IPS-18c (cell line): ENCODE data around the gene CCDC12.

Experiments used
- H3K4me3 ChIP-seq: 2 replicates; pipeline ENCODE4 v1.7.0; 2013; ENCODE audit warnings: low read depth, mild to moderate bottlenecking, low read length, moderate library complexity; ENCODE audit not compliant: insufficient read depth
- H3K9me3 ChIP-seq: one replicate; pipeline ENCODE4 v1.6.1; 2013; ENCODE audit warnings: mild to moderate bottlenecking, low read length, moderate library complexity; ENCODE audit not compliant: control insufficient read depth, insufficient read depth

Gene CCDC12

DNA sequence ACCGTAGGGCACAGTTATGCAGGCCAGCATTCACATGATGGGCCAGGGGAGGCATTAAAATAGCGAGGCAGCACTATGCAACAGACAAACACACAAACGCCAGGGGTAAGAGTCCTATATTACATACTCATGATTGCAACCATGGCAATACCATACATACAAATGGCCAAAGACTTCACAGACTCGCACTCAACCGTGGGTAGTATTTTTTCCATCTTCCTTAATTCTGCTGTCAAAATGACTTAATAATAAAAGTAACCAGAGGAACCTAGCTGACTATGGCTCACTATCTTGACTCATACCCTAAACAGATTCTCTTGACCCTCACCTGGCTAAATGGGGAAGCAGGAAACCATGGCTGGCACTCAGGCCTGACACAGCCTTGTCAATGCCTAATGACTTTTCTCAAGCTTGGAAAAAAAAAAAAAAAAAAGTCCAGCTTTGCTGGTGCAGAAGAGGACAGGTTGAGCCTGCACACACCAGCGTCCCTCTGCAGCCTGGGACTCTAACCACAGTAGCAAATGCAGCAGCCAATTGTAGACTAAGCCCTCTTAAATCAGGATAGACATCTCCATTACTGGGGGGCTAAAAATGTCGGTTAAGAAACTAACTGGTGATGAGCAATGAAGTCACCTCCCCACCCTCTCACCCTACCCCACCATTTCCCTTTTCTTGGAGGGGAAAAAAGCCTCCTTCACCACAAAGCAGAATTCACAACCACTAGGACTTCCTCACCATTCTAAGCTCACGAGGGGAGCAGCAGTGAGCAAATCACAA is 23.1 kb downstream of the CCDC12 start:
- Histone ChIP-seq H3K9me3 (no peaks in the 10 kb centered on the region), H3K4me3 (no peak overlapping the region)

DNA sequence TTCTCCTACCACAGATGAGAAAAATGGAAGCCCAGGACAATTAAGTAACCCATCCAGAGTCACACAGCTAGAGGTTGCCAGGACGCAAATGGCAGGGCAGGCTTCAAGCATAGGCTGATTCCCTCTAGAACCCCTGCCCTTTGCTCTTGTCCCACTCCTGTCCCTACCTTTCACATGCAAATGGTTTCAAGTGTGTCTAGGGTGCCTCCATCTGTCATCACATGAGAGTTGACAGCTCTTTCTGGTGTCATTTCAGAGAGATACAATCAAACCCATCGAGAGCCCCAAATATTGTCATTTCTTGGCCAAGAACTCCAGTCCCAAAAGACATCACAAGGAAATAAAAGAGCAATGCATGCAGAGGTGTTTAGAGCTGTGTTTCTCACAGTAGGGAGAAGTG is 23.7 kb downstream of the CCDC12 start:
- Histone ChIP-seq H3K9me3 (no peaks in the 10 kb centered on the region), H3K4me3 (no peak overlapping the region)

DNA sequence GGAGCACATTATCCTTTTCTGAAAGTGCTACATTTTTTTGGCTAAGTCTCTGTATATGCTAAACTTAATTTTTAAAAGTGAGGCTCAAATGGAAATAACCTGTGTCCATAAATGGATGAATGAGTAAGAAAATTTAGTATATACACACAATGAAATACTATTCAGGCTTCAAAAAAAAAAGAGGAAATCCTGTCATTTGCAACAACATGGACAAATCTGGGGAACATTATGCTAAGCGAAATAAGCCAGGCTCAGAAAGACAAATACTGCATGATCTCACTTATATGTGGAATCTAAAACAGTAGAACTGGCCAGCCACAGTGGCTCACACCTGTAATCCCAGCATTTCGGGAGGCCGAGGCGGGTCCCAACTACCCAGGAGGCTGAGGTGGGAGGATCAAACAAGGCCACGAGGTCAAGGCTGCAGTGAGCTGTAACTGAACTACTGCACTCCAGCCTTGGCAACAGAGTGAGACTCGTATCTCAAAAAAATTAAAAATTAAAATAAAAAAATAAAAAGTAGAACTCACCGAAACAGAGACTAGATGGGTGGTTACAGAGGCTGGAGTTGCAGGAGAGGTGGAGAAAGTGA is 25.8 kb downstream of the CCDC12 start:
- Histone ChIP-seq H3K4me3 (no peak overlapping the region), H3K9me3 (no peaks in the 10 kb centered on the region)

DNA sequence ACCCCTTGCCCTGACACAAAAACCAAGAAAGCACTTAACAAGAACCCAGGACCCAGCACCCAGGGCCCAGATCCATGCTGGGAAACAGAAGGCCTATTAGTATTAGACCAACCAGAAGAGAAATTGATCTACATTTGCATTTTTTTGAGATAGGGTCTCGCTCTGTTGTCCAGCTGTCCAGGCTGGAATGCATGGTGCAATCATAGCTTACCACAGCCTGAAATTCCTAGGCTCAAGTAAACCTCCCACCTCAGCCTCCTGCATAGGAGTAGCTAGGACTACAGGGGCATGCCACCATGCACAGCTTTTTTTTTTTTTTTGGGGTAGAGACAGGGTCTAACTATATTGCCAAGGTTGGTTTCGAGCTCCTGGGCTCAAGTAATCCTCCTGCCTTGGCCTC is 26.4 kb downstream of the CCDC12 start:
- no peaks in the 10 kb centered on the region for H3K9me3 ChIP-seq
- no peak overlapping the region for H3K4me3 ChIP-seq

DNA sequence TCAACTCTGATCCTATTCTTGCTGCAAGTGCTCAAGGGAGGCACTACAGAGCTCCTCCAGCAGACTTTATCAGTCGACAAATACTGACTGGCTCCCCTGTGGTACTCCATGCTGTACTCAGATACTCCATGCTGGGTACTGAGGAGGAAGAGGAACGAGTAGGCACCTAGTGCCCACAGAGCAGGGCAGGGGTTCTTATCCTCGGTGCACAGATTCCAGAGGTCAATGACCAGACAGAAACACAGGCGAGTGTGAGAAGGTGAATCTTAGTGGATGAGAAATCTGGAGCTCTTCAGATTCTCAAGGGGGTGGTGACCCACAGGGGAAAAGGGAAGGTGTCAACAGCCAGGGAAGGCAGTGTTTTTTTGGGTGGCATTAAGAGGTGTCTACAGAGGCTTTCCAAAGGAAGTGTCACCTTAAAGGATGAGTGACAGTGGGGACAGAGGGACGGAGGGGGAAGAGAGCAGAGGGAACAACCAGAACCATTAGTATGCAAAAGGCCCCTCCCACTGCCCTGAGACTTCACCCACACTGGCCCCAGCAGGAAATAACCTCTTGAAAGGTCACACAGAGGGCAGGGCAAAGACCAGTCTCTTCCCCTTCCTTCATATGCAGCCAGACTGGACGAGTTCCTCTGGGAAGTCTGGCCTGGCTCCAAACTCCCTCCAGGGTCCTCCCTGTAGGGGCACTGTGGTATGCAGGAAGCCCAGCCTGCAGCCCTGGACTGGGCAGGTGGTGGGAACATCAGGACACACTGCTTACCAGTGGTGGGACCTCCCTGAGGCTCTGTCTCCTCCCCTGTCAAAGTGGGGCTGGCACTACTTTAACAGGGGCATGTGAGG is 27.5 kb downstream of the CCDC12 start:
- Histone ChIP-seq H3K9me3 (no peaks in the 10 kb centered on the region), H3K4me3 (no peak overlapping the region)

DNA sequence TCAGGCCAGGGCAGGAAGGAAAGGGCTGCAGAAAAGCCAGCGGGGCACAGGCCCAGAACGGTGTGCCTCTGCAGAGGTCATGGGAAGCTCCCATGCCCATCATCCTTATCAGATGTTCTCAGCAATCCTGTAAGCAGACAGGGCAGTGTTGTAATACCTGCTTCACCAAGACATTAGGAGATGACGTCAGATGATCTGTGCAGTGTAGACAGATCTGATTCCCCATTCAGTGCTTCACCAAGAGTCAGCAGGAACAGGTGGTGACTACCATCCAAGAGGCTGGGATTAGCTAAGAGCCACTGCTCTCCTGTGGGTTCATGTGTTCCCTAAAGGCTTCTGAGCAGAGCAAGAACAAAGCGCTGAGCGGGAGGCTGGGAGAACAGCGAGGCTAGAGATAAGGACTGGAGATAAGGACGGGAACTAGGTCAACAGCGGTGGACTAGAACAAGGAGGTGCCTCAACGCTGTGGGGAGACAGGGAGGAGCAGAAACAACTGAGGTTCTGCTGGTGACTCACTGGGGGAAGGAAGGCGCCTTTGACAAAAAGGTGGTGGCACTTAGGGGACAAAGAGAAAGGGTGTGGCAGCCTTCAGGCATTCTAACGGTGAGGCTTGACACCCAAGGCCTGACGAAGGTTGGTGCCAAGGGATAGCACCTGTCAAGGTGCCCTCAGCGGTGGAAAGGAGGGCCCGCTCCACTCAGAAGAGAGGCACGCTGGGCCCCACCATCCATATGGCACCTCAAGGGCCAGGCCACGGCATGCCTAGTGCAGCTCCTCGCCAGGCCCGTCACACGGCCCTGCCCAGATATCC is 28.4 kb downstream of the CCDC12 start:
- Histone ChIP-seq H3K4me3 (no peak overlapping the region), H3K9me3 (no peaks in the 10 kb centered on the region)

DNA sequence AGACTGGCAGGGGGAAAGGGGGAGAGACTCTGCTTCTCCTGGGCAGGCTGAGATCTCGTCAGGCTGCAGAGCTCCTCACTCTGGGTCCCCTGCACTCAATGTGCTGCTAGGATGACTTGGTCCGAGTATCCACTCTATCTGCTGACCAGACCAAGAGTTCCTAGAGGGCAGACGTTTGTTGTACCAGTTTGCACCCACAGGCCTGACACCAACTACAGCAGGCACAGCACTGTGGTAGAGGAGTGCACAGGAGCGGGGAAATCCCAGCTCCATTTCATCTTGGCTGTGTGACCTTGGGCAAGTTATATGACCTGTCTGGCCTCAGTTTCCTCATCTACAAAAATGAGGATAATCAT is 29.0 kb downstream of the CCDC12 start:
- H3K4me3 ChIP-seq, result no peak overlapping the region
- H3K9me3 ChIP-seq, result no peaks in the 10 kb centered on the region

DNA sequence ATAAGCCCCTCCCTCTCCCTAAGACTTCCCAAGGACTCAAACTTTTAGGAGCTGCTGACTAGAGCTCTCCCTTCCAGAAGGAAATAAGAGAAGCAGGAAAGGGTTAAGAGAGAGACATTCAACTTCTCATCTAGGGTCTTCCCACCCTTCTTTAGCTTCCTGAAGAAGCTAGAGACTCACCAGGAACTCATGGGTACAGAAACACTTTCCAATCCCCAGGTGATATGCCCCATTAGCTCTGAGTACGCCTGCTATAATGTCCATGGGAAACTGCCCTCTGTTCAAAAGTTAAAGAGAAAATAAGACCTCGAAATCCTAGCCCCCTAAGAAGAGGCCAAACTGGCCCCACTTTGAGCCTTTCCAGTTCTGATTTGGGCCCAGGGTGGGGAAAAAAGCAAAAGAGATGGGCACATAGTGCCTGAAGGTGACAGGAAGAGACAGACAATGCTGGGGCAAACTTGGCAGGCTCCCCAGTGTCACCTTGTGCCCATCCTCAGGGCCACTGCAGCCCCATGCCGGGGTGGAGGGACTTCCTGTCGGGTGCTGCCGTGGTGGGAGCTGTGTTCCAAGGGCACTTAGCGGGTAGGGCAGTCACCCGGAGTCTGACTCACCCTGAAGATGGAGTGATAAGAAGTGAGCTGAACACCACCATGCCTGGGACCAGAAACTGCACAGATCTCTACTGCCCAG is 29.5 kb downstream of the CCDC12 start:
- no peaks in the 10 kb centered on the region for H3K9me3 ChIP-seq
- no peak overlapping the region for H3K4me3 ChIP-seq

DNA sequence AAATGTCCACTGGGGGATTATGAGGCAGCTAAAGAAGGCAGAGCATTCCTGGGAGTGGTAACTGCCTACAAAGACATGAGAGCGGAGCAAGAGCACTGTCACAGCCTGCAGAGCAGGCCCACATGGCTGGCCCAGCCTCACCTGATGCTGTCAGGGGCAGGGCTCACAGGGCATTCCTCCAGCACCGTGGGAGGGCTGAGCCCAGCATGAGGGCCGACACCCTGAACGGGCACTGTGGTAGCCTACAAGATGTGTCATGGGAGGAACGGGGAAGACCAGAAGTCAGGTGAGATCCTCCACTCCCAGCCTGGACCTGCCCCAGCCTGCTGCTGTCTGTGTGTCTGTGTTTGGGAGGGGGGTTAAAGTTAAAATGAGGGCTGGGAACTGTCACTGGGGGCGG is 30.1 kb downstream of the CCDC12 start:
- Histone ChIP-seq H3K9me3 (no peaks in the 10 kb centered on the region), H3K4me3 (no peak overlapping the region)

DNA sequence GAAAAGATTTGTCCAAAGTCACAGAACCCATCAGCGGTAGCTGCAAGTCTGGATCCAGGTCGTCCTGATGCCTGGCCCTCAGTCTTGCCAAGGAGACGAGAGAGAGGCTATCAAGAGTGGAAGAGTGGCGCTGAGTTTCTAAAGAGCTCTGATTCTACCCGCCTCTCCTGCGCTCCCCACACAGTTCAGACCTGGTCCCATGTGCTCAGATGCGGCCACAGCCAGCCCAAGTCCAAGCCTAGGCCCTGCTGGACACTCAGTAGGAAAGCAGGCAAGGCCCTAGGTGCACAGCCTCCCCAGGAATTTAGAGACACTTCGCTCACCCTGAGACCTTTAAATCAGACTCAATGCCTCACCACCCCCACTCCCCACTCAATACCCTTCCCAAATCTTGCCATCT is 32.4 kb downstream of the CCDC12 start:
- H3K4me3 ChIP-seq, result no peak overlapping the region
- H3K9me3 ChIP-seq, result no peaks in the 10 kb centered on the region

DNA sequence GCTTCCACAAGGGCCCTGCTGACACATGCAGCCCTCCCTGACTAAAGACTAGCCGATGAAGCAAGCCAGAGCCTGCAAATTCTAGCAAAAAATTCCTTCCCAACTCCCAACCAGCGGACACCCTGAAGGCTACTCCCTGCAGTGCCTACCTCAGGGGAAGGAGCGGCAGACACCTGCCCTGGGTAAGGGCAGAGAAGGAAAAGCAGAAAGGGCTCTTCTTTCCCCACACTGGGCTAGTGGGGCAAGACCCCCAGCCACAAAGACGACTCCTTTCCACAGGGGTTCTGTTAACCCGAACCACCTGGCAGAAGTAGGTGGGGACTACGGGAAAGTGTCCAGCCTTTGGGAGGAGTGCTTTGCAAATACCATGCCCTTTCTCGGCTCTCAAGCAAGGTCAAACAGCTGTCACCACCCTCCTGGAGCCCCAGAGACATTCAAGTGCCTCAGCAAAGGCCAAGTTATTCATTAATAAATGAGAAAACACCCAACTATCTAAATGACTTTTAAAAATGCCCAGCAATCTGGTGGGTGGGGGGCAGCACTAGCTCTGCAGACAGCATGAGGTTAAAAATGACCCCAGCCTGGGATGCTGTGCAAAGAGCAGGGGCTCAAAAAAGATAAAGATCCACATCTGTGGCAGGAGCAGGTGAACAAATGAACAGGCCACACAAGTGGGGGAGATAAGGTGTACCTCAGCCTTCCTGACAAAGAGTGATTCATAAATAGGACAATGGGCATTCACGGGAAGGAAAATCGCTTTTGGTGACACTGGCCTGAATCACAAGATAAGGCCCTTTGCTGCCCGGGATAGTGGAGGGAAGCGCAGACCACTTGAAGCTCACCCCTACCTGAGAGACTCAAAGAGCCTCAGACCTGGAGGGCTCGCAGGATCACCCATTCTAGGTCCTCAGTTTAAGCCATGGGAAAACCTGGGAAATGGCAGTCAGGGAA is 33.0 kb downstream of the CCDC12 start:
- Histone ChIP-seq H3K9me3 (no peaks in the 10 kb centered on the region), H3K4me3 (no peak overlapping the region)

DNA sequence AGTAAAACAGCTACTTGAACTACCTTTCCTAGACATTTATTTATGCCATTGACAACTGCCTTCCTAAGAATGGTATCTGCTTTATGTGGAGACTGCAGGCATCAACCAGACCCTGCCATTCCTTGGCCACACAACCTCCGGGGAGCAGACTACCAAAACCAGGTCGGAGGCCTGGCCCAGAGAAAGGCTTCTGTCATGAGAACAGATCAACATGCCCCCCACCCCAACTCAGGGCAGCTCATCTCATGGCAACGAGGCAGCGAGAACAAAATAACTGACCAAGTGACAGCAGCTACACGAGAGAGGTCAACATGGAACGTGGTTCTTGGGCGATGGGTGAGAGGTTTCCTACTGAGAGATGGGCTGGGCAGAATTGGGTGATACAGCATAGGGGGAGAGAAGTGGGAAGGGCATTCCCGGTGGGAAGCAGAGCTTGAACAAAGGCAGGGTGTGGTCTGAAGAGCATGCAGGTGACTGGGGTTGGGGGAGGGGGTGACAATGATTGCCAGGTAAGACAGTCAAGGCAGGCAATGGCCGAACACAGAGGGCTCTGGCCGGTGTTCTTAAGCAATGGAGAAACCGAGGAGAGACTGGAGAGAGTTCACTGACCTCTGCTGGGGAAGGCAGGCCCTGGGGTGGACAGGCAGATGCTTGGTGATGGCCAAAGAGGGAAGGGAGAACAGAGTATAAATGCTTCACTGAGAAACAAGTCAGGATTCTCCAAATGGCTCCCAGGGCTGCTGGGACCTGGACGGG is 33.9 kb downstream of the CCDC12 start:
- Histone ChIP-seq H3K9me3 (no peaks in the 10 kb centered on the region), H3K4me3 (no peak overlapping the region)

DNA sequence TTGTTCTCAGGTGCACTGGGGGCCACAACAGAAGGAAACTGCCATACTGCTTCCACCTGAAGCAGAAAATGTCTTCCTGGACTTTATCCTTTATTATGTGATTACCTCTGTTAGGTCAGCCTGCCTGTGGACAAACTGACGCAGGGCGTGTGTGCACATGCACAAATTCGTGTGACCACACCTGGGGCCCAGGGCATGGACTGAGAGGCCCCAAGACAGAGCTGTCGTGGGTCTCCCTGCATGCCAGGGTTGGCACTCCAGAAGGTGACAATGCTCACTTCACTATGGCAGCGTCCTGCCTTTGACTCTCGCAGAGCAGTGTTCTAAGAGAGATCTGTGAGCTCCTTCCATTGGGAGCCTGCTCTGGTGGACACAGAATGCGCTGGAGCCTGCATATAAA is 34.5 kb downstream of the CCDC12 start:
- Histone ChIP-seq H3K9me3 (no peaks in the 10 kb centered on the region), H3K4me3 (no peak overlapping the region)

DNA sequence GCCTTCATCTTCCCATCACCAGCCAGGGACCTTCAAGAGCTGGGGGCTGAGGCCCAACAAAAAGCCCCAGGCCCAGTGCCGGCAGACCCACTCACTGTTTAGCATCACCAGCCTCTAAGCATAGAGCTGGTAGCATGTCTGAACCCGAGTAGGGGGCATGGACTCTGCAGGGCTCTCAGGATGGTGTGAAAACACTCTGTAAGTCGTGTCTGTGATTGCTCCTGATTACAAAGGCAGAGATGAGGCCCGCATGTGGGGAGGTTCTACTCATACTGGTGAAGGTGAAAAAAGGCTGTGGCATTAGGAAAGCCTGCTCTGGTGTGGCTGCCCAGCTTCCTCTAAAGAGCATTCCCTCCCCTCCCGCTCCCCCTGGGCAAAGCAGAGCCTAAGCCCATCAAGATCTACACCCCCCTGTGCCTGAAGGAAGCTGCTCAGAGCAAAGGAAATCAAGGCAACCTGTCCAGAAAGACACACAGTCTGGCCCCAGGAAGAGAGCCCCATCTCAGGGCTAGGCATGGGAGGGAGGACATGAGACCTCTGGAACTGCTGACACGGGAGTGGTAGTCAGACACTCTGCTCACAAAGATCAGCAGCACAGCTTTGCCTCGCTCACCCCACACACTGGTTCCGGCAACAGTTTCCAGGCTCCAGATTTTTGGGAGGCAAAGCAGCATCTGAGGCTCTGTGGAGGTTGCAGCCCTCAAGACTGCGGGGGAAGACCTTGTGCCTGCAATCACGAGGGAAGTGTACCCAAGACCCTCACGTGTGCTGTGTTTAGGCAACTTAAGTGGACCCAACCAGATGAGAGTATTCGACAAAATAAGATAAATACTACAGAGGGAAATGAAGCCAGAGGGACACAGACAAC is 36.7 kb downstream of the CCDC12 start:
- no peak overlapping the region for H3K4me3 ChIP-seq
- H3K9me3 ChIP-seq, result no peaks in the 10 kb centered on the region

DNA sequence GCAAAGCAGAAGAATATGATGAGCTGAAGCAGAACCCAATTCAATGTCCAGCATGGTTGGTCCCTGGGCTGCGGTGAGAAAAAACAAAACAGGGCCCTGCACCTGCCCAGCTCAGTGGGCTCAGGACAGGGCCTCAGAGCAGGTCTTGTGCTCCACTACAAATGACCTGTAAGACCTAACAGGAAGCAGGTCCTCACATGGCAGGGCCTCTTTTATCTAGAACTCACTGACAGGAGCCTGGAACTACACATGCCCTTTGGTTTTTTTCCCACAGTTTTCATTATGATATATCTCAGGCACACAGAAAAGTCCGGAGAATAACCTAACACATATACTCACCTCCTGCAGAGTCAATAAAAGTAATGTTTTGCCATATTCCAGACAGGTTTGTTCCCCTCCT is 38.4 kb downstream of the CCDC12 start:
- no peak overlapping the region for H3K4me3 ChIP-seq
- H3K9me3 ChIP-seq, result no peaks in the 10 kb centered on the region
